RPMI8226 (cell line): Measurements from ENCODE around the gene RDH16.
"Not testable (repeated sequence)": the region's sequence is repeated elsewhere in the genome, so short reads cannot be mapped to it uniquely, and the experiment has no call there.

ENCODE experiments used
- DNase-seq: peaks from one replicate; pipeline ENCODE4 v3.0.0-alpha.2; 2015

Gene RDH16

DNA sequence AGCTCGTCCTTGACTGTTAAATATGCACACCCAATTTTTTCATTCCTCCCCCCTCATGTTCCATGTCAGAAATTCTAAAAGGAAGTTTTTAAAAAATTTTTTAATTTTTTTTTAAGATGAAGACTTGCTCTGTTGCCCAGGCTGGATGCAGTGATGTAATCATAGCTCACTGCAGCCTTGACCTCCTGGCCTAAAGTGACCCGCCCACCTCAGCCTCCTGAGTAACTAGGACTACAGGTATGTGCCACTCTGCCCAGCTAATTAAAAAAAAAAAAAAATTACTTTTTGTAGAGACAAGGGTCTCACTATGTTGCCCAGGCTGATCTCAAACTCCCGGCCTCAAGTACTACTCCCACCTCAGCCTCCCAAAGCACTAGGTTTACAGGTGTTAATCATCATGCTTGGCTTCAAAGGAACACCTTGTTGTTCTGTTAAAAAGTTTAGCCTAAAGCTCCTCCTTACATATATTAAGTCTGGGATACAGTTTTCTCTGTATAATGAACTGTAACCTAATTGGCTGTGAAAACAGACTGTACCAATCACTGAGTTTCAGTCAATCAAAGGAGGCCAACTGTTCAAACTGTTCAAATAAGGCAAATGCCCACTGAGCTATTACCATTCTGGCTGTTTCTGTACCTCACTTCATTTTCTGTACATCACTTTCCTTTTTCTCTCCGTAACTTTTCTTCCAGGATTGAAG is 41.0 kb downstream of the RDH16 start:
- no peak for DNase-seq

- DNase-seq: no peak
Observed at GRCh38 chr12:56914724-56915123, 42.7 kb downstream of the RDH16 start.

DNA sequence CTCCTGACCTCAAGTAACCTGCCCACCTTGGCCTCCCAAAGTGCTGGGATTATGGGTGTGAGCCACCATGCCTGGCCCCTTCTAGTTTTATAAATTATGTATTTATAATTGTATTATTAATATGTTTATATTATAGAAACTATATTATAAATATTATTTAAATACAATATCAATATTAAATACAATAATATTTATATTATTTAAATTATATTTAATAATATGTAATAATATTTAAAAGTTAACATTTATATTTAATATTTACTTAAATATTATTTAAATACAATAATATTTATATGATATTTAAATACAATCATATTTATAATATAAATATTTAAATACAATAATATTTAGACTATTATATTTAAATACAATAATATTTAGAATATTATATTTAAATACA is 43.2 kb downstream of the RDH16 start:
- DNase-seq: no peak

DNA sequence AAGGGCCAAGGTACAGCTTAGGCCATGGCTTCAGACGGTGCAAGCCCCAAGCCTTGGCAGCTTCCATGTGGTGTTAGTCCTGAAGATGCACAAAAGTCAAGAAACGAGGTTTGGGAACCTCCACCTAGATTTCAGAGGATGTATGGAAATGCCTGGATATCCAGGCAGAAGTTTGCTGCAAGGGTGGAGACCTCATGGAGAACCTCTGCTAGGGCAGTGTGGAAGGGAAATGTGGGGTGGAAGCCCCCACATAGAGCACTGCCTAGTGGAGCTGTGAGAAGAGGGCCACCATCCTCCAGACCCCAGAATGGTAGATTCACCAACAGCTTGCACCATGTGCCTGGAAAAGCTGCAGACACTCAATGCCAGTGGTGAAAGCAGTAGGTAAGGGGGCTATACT is 48.0 kb downstream of the RDH16 start:
- not testable (repeated sequence) for DNase-seq

DNA sequence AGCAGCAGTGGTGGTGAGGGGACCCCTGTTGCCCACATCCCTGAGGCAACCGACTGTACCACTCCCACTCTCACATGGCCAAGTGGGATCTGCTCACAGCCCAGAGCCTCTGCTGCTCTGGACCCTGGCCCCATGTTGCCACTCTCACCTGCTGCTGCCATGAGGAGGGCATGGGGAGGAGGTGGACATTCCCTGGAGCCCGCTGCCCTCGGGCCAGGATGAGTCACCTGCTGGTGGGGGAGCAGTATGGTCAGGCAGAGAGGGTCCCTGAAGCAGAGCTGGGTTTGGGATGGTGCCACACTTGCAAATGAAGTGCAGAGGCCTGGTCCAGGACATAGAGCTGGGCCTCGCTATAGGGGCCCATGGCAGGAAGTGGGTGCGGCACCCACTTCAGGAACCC is 49.3 kb downstream of the RDH16 start:
- no peak for DNase-seq

DNA sequence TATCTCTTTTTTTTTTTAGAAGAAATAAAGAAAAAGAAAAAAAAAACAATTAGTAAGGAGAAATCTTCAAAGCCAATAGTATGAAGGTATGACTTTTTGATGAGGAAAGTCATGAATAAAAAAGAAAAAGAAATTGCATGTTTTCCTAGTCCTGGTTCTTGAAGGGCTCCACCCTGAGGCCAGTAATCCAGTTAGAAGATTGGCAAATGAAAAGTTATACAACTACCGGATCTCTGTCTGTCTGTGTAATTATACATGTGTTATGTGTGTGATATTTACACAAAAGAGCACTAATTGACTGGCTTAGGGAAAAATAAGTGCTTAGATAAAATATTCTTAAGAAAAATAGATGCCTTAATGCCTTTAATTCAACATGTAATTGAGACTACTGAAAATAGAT is 51.6 kb downstream of the RDH16 start:
- no peak for DNase-seq

DNA sequence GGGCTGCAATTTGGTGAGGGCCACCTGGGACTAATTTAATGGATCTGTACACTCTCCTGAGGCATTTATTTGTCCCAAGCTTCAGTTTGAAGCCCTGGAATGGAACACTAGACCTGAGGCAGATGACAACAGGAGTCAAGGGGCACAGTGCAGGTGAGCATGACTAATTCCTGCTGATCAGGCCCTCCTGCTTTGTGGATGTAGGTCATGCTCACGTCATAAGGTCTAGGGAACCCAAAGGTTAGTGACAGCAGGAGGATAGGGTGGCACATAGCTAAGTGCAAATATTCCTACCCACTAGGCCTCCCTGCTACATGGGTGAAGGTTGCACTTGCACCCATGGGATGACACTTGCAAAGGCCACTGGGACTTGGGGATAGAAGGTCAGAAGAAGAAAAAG is 54.0 kb downstream of the RDH16 start:
- no peak for DNase-seq
